Measurements from ENCODE around the gene MREG.

- no peak for TF ChIP-seq RAD21 (IDR thresholded peaks at IDR 0.05; ENCODE audit: low read depth)
- TF ChIP-seq EGR1 (IDR thresholded peaks at IDR 0.05), result no peak
- no peak for TF ChIP-seq YY1 (IDR thresholded peaks at IDR 0.05; ENCODE audit: low read depth)
- TF ChIP-seq MAX (IDR thresholded peaks at IDR 0.05), result no peak
- no peak for TF ChIP-seq TAF1 (IDR thresholded peaks at IDR 0.05; ENCODE audit: low read depth)
- TF ChIP-seq, protein P1, sequence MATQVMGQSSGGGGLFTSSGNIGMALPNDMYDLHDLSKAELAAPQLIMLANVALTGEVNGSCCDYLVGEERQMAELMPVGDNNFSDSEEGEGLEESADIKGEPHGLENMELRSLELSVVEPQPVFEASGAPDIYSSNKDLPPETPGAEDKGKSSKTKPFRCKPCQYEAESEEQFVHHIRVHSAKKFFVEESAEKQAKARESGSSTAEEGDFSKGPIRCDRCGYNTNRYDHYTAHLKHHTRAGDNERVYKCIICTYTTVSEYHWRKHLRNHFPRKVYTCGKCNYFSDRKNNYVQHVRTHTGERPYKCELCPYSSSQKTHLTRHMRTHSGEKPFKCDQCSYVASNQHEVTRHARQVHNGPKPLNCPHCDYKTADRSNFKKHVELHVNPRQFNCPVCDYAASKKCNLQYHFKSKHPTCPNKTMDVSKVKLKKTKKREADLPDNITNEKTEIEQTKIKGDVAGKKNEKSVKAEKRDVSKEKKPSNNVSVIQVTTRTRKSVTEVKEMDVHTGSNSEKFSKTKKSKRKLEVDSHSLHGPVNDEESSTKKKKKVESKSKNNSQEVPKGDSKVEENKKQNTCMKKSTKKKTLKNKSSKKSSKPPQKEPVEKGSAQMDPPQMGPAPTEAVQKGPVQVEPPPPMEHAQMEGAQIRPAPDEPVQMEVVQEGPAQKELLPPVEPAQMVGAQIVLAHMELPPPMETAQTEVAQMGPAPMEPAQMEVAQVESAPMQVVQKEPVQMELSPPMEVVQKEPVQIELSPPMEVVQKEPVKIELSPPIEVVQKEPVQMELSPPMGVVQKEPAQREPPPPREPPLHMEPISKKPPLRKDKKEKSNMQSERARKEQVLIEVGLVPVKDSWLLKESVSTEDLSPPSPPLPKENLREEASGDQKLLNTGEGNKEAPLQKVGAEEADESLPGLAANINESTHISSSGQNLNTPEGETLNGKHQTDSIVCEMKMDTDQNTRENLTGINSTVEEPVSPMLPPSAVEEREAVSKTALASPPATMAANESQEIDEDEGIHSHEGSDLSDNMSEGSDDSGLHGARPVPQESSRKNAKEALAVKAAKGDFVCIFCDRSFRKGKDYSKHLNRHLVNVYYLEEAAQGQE (IDR thresholded peaks at IDR 0.05; ENCODE audit: low read depth), result no peak
- TF ChIP-seq EP300 (IDR thresholded peaks at IDR 0.05; ENCODE audit: borderline replicate concordance), result no peak
- TF ChIP-seq TCF12 (IDR thresholded peaks at IDR 0.05; ENCODE audit: low read depth), result no peak
These were observed 44.9 kb downstream of the MREG start for GRCh38 chr2:215968499-215968898.
